HepG2 (cell line): ENCODE results near the gene SGO1. TPM values are rescaled to one million over a fixed set of nuclear protein-coding genes. Genes with fewer than 3 reads are reported as not detected.

Experiments
- DDIT3 ChIP-seq: sonication (generic); formaldehyde crosslinking; IDR thresholded peaks from 2 replicates; pipeline ENCODE4 v1.4.0; 2020; ENCODE audit warnings: mild to moderate bottlenecking, missing genetic modification reagents
- GMEB2 ChIP-seq: IDR thresholded peaks from 2 replicates; pipeline ENCODE4 v1.6.1; 2016; ENCODE audit warnings: missing biosample characterization, missing genetic modification reagents, low read depth
- JUND ChIP-seq: sonication (generic); formaldehyde crosslinking; IDR thresholded peaks from 2 replicates; pipeline ENCODE4 v1.8.0; 2022; ENCODE audit warnings: mild to moderate bottlenecking, missing genetic modification reagents
- KDM4B ChIP-seq: sonication (generic); formaldehyde crosslinking; IDR thresholded peaks from 2 replicates; pipeline ENCODE4 v1.4.0; 2020; ENCODE audit warnings: missing genetic modification reagents
- MATR3 ChIP-seq: sonication (generic); formaldehyde crosslinking; IDR thresholded peaks from 2 replicates; pipeline ENCODE4 v1.4.0; 2020; ENCODE audit warnings: missing genetic modification reagents
- NCOA5 ChIP-seq: sonication (generic); formaldehyde crosslinking; IDR thresholded peaks from 2 replicates; pipeline ENCODE4 v1.4.0; 2020; ENCODE audit warnings: missing genetic modification reagents
- RARA ChIP-seq: IDR thresholded peaks from 2 replicates; pipeline ENCODE4 v1.6.1; 2016; ENCODE audit warnings: missing genetic modification reagents, missing compliant biosample characterization
- SIN3B ChIP-seq: fragments of 150-350 bp; IDR thresholded peaks from 2 replicates; pipeline ENCODE4 v1.6.1; 2014; ENCODE audit warnings: low read length
- TFDP1 ChIP-seq: IDR thresholded peaks from 2 replicates; pipeline ENCODE4 v1.6.1; 2016; ENCODE audit warnings: missing compliant biosample characterization, missing genetic modification reagents, borderline replicate concordance
- ZBTB26 ChIP-seq: IDR thresholded peaks from 2 replicates; pipeline ENCODE4 v1.6.1; 2016; ENCODE audit warnings: missing compliant biosample characterization, missing genetic modification reagents, borderline replicate concordance
- ZBTB34 ChIP-seq: sonication (generic); formaldehyde crosslinking; IDR thresholded peaks from 2 replicates; pipeline ENCODE4 v1.8.0; 2022; ENCODE audit warnings: mild to moderate bottlenecking, missing genetic modification reagents
- ZNF766 ChIP-seq: sonication (generic); formaldehyde crosslinking; IDR thresholded peaks from 2 replicates; pipeline ENCODE4 v1.5.0; 2020; ENCODE audit warnings: missing genetic modification reagents, borderline replicate concordance
- ZNF790 ChIP-seq: sonication (generic); formaldehyde crosslinking; IDR thresholded peaks from 2 replicates; pipeline ENCODE4 v1.8.0; 2022; ENCODE audit warnings: missing genetic modification reagents, mild to moderate bottlenecking, borderline replicate concordance
- ZSCAN12 ChIP-seq: sonication (generic); formaldehyde crosslinking; IDR thresholded peaks from 2 replicates; pipeline ENCODE4 v1.9.0; 2021; ENCODE audit warnings: mild to moderate bottlenecking, missing genetic modification reagents
- ZSCAN29 ChIP-seq: sonication (generic); formaldehyde crosslinking; conservative IDR thresholded peaks from 2 replicates; pipeline ENCODE4 v1.4.0; 2020; ENCODE audit warnings: mild to moderate bottlenecking, missing genetic modification reagents
- polyA plus RNA-seq, 8 experiments: library from polyadenylated mRNA; depleted of rRNA in 3 of 8; stranded (reverse) in 7 of 8; unstranded in 1 of 8; fragments of >200 nt; fragmentation: Illumina TruSeq in 4 of 8; extraction: Trizol in 4 of 8; gene quantifications; 2 replicates each; pipeline versions ENCODE4 v1.2.1 to v1.2.3, GENCODE V29; 2011 to 2016; ENCODE audit warnings: low read depth in 4 of 8, missing spikeins in 1 of 8, mixed read lengths in 1 of 8; ENCODE audit not compliant: insufficient read depth in 1 of 8
- total RNA-seq, 5 experiments: library from RNA; depleted of rRNA; stranded (reverse); fragments of >200 nt; fragmentation: Illumina TruSeq; extraction: Trizol; gene quantifications; 2 replicates each; pipeline ENCODE4 v1.2.3, GENCODE V29; 2016; ENCODE audit warnings: low read depth in 1 of 5
- TF ChIP-seq, protein P1 (sequence below): sonication (generic); formaldehyde crosslinking; IDR thresholded peaks from 2 replicates; pipeline ENCODE4 v1.4.0; 2020; ENCODE audit warnings: missing genetic modification reagents, borderline replicate concordance

Gene SGO1
- total and polyA plus RNA-seq, 2 of the 13 experiments (the other 11 are each of a cell fraction or from before 2014, with no cell fraction given) = 2.1 to 16.1 TPM

GRCh38 chr3:20185679-20186599 is at the start of gene SGO1 (continued):
- TF ChIP-seq, protein P1, sequence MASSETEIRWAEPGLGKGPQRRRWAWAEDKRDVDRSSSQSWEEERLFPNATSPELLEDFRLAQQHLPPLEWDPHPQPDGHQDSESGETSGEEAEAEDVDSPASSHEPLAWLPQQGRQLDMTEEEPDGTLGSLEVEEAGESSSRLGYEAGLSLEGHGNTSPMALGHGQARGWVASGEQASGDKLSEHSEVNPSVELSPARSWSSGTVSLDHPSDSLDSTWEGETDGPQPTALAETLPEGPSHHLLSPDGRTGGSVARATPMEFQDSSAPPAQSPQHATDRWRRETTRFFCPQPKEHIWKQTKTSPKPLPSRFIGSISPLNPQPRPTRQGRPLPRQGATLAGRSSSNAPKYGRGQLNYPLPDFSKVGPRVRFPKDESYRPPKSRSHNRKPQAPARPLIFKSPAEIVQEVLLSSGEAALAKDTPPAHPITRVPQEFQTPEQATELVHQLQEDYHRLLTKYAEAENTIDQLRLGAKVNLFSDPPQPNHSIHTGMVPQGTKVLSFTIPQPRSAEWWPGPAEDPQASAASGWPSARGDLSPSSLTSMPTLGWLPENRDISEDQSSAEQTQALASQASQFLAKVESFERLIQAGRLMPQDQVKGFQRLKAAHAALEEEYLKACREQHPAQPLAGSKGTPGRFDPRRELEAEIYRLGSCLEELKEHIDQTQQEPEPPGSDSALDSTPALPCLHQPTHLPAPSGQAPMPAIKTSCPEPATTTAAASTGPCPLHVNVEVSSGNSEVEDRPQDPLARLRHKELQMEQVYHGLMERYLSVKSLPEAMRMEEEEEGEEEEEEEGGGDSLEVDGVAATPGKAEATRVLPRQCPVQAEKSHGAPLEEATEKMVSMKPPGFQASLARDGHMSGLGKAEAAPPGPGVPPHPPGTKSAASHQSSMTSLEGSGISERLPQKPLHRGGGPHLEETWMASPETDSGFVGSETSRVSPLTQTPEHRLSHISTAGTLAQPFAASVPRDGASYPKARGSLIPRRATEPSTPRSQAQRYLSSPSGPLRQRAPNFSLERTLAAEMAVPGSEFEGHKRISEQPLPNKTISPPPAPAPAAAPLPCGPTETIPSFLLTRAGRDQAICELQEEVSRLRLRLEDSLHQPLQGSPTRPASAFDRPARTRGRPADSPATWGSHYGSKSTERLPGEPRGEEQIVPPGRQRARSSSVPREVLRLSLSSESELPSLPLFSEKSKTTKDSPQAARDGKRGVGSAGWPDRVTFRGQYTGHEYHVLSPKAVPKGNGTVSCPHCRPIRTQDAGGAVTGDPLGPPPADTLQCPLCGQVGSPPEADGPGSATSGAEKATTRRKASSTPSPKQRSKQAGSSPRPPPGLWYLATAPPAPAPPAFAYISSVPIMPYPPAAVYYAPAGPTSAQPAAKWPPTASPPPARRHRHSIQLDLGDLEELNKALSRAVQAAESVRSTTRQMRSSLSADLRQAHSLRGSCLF (CRISPR knock-in tag) = no peak
- no peak for TF ChIP-seq NCOA5 (CRISPR knock-in tag)
- no peak for TF ChIP-seq DDIT3
- no peak; the same call in 1 of the 2 replicates for TF ChIP-seq ZBTB26 (CRISPR knock-in tag)
- TF ChIP-seq ZNF766 (CRISPR knock-in tag) = no peak
- TF ChIP-seq JUND (CRISPR knock-in tag) = no peak
- TF ChIP-seq ZBTB34 (CRISPR knock-in tag) = peak; percentile 57; the same call in 1 of the 2 replicates
- TF ChIP-seq SIN3B = peak; percentile 98
- no peak for TF ChIP-seq ZSCAN12 (CRISPR knock-in tag)
- no peak for TF ChIP-seq RARA (CRISPR knock-in tag)
- TF ChIP-seq MATR3 = no peak
- TF ChIP-seq ZSCAN29 (CRISPR knock-in tag) = peak; percentile 49; the same call in 1 of the 2 replicates
- TF ChIP-seq TFDP1 = peak; percentile 100
- TF ChIP-seq GMEB2 (CRISPR knock-in tag) = no peak
- TF ChIP-seq ZNF790 = no peak
- no peak for TF ChIP-seq KDM4B (CRISPR knock-in tag)
